GM18517 (cell line): ENCODE measurements around the gene POU4F2.
"Not testable (repeated sequence)": the region's sequence is repeated elsewhere in the genome, so short reads cannot be mapped to it uniquely, and the experiment has no call there.

Experiments
- ATAC-seq: cut with Tn5 transposase; IDR thresholded peaks from one replicate; pipeline ENCODE4 v1.9.1; 2021; ENCODE audit warnings: mild to moderate bottlenecking, moderate library complexity; ENCODE audit not compliant: unreplicated experiment

POU4F2 gene

GRCh38 chr4:146654687-146655520, 16.2 kb downstream of the POU4F2 start:
- no peak for ATAC-seq

GRCh38 chr4:146655521-146655856, 16.8 kb downstream of the POU4F2 start:
- ATAC-seq, result no peak

GRCh38 chr4:146661367-146661766, 22.7 kb downstream of the POU4F2 start:
- ATAC-seq, result no peak

- not testable (repeated sequence) for ATAC-seq
Observed at GRCh38 chr4:146663968-146664311, 25.2 kb downstream of the POU4F2 start.

- no peak for ATAC-seq
Observed at GRCh38 chr4:146674829-146675570, 36.3 kb downstream of the POU4F2 start.
